CD4-positive, alpha-beta T cell treated with Interferon gamma for 1 hour (primary cell): Measurements from ENCODE around the gene ALS2CL.

ENCODE experiments used
- DNase-seq: peaks from one replicate; pipeline ENCODE4 v3.0.0-alpha.2; 2020

ALS2CL gene

GRCh38 chr3:46662771-46663551 is 30.5 kb downstream of the ALS2CL start:
- DNase-seq: no peak

DNA sequence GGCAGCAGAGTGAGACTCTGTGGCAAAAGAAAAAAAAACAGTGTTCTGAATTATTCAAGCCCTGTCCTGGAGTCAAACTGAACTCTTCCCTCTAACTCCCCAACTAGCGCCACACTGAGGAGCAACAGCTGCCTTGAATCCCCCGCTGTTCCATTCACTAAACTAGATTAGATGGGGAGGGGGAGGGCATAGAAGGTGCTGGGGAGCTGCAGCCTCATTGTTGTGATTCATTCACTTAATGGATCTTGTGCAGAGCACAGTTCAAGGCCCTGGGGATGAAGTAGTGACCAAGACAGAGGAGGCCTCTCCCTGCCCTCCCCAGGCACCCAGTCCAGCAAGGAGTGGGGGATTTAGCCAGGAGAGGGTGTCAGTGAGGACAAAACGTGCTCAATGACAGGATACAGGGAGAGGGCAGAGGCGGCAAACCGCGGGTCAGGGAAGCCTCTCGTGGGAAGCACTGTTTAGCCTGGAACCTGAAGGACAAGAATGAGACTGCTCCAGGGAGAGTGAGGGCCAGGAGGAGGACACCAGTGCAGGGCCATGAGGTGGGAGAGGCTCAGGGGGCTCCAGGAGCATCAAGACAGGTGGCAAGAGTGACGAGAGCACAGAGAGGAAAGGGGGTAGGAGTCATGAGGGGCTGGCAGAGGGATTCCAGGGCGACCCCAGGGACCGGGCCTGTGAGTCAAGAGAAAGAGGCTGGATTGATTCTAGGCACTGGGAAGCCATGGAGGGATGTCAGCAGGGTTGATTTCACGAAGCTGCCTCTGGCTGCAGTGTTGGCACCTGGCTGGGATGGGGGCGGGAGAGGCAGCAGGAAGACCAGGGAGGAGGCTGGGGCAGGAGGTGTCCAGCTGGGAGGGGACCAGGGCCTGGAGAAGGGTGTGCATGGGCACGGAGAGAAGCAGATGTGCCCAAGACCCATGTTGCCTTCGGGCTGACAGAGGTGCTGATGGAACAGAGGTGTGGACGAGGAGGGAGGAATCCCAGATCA is 31.4 kb downstream of the ALS2CL start:
- no peak for DNase-seq

DNA sequence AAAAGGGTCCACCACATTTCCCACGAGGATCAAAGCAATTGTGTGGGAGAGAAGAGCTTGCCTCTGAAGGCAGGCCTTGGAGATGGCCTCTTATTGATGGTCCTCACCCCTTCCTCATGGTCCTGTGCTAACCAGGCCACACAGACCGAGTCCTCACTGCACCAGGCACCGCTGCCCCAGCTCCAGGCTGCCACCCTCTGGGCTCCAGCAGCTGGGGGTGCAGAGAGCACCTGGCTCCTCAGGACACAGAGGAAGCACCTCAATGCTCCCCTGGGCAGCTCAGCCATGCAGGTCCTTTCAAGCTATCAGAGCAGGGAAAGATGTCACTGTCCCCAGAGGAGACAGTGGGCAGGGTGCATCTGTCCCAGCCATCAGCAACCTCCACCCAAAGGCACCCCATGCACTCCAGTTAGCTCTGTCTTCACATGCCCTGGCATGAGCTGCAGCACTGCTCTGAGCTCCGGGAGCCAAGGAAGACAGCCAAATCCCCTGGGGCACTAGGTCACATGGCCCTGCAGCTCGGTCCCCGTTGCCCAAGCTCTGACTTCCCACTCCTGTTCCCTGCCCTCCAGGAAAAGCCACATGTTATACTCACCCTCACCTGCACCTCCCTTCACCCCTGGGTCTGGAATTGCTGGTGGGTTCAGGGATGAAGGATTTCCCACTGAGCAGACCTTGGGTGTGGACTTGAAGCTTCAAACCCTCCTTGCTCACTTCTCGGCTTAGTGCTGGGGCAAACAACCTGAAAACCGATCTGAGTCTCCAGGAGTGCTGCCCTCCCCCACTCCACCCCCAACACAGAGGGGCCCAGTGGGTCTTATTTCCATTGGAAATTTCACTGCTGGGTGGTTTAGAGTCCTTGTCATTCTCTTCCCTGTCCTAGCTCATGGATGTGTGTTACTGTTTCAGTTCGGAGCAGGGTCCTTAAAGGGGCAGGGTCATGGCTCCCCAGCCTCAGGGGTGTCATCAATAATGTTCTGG is 32.6 kb downstream of the ALS2CL start:
- no peak for DNase-seq

DNA sequence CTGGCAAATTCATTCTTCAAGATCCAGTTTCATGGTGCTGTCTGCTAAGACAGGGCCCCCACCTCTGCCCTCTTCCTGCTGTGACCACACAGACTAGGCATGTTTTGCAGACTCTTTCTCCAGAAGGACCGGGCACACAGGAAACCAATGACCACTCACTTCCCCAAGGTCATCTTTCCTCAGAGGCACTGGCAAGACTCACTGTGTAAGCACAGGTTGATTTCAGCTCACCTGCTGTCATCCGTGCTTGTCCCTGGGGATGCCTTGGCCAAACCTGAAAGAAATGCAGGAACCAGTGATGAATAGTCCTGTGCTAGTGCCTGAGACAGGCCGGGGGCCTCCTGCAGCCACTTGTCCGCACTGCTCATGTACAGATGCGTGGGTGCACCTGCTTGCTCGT is 33.5 kb downstream of the ALS2CL start:
- no peak for DNase-seq

DNA sequence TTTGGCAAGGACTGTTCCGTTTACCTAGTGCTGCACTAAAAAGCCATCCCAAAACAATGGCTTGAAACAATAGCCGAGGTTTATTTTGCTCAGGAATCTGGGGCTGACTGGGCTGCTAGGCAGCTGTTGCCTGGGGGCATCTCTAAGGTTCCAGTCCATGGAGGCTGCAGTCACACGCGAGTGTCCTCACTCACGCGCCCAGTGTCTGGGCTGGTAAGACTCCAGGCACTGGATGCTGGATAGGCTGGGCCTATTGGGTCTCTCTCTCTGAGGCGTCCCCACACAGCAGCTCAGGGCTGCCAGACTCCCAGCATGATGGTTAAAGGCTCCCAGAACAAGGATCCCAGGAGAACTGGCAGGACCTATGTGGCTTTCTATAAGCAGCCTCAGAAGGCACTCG is 34.2 kb downstream of the ALS2CL start:
- no peak for DNase-seq

GRCh38 chr3:46656778-46657556 is 36.5 kb downstream of the ALS2CL start:
- no peak for DNase-seq

DNA sequence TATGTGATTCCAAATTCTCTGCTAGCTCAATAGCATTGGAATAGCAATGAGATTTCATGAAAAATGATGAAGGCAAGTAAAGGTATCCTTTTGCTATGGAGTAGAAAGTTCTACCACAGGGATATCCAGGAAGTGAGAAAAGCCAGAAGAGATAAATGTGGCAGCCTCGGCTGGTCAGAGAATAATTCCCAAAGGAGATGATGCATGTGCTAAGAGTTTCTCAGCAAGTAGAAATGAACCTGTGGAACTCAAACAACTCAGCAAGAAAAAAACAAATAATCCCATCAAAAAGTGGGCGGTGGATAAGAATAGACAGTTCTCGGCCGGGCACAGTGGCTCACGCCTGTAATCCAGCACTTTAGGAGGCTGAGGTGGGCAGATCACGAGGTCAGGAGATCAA is 38.2 kb downstream of the ALS2CL start:
- DNase-seq: no peak

DNA sequence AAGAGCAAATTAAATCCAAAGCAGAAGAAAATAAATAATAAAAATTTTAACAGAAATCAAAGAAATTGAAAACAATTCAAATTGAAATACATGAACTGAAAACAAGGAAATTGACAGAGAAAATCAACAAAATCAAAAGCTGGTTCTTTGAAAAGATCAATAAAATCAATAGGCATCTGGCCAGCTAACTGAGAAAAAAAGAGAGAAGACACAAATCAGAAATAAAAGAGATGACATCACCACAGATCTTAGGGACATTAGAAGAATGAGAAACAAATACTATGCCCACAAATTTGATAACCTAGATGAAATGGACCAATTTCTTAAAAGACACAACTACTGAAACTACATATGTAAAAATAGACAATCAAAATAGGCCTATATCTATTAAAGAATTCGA is 42.4 kb downstream of the ALS2CL start:
- DNase-seq: no peak

DNA sequence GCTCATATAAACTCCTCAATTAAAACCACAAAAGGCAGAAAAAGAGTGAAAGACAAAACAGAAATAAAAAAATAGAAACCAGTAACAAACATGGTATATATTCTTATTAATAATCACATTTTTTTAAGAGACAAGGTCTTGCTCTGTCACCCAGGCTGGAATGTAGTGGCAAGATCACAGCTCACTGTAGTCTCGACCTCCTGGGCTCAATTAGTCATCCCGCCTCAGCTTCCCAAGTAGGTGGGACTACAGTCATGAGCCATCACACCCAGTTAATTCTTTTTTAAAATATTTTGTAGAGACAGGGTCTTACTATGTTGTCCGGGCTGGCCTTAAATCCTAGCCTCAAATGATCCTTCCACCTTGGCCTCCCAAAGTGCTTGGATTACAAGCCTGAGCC is 44.0 kb downstream of the ALS2CL start:
- DNase-seq: no peak

DNA sequence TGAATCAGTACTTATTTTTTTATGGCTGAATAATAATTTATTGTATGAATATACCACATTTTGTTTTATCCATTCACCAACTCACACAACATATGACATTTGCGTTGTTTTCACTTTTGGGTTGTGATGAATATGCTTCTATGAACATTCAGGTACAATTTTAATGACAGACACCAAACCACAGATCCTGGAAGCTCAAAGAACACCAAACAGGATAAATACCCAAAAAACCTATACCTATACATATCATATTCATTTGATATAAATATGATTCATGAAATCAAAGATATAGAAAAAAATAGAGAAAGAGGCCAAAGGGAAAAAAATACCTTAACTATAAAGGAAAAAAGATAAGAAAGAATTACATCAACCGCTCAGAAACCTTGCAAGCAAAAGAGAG is 45.4 kb downstream of the ALS2CL start:
- DNase-seq: no peak

- no peak for DNase-seq
Measured at GRCh38 chr3:46646700-46647099, 46.8 kb downstream of the ALS2CL start.

DNA sequence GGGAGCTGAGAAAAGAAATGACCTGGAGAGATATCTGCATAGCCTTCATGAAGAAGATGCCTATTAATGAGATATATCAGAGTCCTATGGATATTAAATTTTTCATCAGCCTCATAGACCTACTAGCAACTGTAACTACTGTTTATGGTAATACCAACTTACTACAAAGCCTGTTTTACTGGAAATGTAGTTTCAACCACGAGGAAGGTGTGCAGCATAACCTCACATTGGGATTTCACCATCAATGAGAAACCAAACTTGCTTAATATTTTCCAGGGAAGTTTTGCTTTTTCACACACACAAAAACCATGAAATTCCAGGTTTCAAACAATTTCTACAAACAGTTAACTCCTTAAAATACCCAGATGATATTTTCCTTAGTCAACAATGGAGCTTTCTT is 49.8 kb downstream of the ALS2CL start:
- DNase-seq: no peak

DNA sequence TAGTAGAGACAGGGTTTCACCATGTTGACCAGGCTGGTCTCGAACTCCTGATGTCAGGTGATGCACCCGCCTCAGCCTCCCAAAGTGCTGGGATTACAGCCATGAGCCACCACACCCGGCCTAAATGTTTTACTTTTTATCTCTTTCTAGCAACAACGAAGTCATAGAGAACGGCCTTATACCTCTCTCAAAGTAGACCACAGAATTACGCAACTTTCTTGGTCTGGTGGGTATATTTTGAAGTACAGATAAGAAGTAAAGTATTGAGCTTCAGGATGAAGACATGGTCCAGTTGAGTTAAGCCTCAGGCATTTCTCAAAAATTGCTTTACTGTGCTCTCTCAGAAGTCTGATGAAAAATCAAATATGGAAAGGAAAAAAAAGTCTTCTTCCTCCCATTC is 50.5 kb downstream of the ALS2CL start:
- no peak for DNase-seq

DNA sequence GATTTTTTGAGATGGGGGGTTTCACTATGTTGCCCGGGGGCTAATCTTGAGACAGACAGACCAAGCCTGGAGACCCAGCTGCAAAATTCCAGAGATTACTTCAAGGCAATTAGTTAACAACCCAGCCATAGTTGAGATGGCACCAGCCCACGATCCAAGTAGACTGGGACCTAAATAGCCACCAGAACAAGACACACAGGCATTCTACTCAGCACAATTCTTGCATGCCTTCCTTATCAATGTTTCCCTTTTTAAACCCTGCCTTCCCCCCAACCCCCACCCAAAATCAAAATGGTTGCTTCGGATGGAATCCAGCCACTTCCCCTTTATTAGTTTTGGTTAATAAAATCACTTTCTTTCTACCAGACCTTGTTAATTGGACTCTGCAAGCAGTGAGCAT is 52.6 kb downstream of the ALS2CL start:
- no peak for DNase-seq

DNA sequence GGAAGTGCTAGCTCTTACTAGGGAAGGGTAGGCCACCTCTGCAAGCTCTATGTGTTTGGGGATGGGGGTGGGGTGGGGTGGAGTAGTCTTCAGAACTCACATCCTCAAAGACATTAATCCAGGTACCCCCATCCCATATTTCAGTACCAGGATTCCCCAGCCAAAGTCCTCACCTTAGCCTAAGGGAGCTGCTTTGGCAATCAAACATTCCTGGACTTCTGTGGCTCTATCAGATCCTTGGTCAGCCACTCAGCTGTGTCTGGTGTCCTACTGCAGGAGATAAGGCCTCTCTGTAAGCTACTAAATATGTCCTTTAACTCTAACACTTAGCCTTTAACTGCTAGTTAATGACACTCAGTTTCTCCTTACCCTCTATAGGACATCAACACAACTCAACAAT is 54.3 kb downstream of the ALS2CL start:
- no peak for DNase-seq

DNA sequence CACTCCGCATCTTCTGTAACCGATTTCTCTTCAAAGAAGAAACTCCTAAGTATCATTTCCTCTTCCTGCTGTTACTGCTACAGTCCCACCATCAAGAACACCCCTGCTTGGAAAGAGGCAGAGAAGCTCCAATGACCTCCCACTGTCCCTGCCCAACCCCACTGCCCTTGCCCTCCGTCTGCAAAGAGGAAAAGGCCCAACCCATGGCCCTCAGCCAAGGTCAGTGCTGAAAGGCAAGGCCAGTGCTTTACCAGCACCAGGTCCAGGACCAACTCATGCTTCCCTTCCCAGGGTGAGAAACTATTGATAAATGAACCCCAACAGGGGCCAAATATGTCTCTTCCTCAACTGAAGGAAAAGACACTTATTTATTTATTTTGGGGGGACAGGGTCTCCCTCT is 58.6 kb downstream of the ALS2CL start:
- no peak for DNase-seq

DNA sequence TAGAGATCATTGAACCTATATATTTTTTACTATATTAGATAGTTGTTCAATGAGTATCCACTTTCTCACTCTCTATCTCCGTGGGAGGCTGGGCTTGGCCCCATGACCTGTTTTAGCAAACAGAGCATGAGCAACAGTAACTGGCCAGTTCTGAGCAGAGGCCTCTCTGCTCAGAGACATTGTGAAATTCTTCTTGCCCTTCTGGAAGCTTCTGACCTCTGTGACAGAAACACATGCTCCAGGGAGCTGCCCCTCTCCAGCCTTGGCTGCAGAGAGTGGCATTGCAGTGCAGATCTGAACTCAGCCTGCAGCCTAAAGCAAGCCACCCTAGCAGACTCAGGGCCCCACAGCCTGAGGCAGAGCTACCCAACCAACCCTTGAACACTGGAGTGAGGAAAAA is 60.7 kb downstream of the ALS2CL start:
- no peak for DNase-seq

- peak; percentile 70 for DNase-seq
Measured at GRCh38 chr3:46629551-46630517, 63.6 kb downstream of the ALS2CL start.

GRCh38 chr3:46628901-46629369 is 64.5 kb downstream of the ALS2CL start:
- DNase-seq: no peak

DNA sequence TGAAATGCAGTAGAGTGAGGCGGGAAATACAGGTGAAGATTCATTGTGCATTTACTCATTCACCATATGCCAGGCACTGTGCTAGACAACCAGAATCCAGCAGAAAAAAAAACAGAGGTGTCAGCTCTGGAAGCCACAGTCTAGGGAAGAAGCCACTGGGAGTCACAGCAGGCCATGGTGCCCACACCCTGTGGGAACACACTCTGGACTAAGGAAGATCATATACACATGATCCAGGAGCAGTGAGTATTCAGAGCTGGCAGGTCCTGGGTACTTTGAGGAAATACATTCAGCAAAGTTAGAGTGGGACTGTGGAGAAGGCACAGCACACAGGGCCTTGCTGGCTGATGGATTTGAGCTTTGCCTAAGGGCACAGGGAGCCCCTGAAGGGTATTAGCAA is 66.4 kb downstream of the ALS2CL start:
- DNase-seq: no peak

GRCh38 chr3:46626039-46626438 is 67.4 kb downstream of the ALS2CL start:
- DNase-seq: no peak
